ENCODE data around the gene IGLL1.
"Not testable (repeated sequence)": the region's sequence is repeated elsewhere in the genome, so short reads cannot be mapped to it uniquely, and the experiment has no call there.

Gene IGLL1

DNA sequence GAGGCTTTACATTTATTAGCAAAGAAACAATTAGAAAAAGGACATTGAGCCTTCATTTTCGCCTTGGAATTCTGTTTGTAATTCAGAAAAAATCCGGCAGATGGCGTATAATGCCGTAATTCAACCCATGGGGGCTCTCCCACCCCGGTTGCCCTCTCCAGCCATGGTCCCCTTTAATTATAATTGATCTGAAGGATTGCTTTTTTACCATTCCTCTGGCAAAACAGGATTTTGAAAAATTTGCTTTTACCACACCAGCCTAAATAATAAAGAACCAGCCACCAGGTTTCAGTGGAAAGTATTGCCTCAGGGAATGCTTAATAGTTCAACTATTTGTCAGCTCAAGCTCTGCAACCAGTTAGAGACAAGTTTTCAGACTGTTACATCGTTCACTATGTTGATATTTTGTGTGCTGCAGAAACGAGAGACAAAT, 38.2 kb downstream of the IGLL1 start:
- not testable (repeated sequence) for H3K9me3 ChIP-seq (ENCODE audit: control insufficient read depth, insufficient read depth, low read length); H3K27me3 ChIP-seq (ENCODE audit: control insufficient read depth, insufficient read depth, low read length); H3K4me3 ChIP-seq (ENCODE audit: low read length); H3K4me1 ChIP-seq (ENCODE audit: control insufficient read depth, insufficient read depth, low read length); H3K36me3 ChIP-seq (ENCODE audit: control insufficient read depth, insufficient read depth, low read length); H3K27ac ChIP-seq (ENCODE audit: low read length); DNase-seq (ENCODE audit: low read depth, low spot score)
- no CpG with 5 or more reads among the region's 7 CpGs for WGBS (ENCODE audit: insufficient coverage, insufficient read length)

DNA sequence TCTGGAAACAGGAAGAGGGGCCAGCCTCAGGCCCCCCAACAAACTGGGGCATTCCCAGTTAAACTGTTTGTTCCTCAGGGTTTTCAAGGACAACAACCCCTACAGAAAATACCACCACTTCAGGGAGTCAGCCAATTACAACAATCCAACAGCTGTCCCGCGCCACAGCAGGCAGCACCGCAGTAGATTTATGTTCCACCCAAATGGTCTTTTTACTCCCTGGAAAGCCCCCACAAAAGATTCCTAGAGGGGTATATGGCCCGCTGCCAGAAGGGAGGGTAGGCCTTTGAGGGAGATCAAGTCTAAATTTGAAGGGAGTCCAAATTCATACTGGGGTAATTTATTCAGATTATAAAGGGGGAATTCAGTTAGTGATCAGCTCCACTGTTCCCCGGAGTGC, 39.3 kb downstream of the IGLL1 start:
- not testable (repeated sequence) for DNase-seq (ENCODE audit: low read depth, low spot score); H3K4me1 ChIP-seq (ENCODE audit: control insufficient read depth, insufficient read depth, low read length); H3K9me3 ChIP-seq (ENCODE audit: control insufficient read depth, insufficient read depth, low read length); H3K4me3 ChIP-seq (ENCODE audit: low read length); H3K27ac ChIP-seq (ENCODE audit: low read length); H3K36me3 ChIP-seq (ENCODE audit: control insufficient read depth, insufficient read depth, low read length); H3K27me3 ChIP-seq (ENCODE audit: control insufficient read depth, insufficient read depth, low read length)
- no CpG with 5 or more reads among the region's 5 CpGs for WGBS (ENCODE audit: insufficient coverage, insufficient read length)

DNA sequence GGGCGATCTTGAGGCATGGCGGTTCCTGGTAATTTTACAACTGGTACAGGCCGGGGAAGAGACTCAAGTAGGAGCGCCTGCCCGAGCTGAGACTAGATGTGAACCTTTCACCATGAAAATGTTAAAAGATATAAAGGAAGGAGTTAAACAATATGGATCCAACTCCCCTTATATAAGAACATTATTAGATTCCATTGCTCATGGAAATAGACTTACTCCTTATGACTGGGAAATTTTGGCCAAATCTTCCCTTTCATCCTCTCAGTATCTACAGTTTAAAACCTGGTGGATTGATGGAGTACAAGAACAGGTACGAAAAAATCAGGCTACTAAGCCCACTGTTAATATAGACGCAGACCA, 40.3 kb downstream of the IGLL1 start:
- not testable (repeated sequence) for H3K4me3 ChIP-seq (ENCODE audit: low read length); DNase-seq (ENCODE audit: low read depth, low spot score); H3K36me3 ChIP-seq (ENCODE audit: control insufficient read depth, insufficient read depth, low read length); H3K4me1 ChIP-seq (ENCODE audit: control insufficient read depth, insufficient read depth, low read length); H3K9me3 ChIP-seq (ENCODE audit: control insufficient read depth, insufficient read depth, low read length); H3K27me3 ChIP-seq (ENCODE audit: control insufficient read depth, insufficient read depth, low read length); H3K27ac ChIP-seq (ENCODE audit: low read length)
- no CpG with 5 or more reads among the region's 7 CpGs for WGBS (ENCODE audit: insufficient coverage, insufficient read length)

DNA sequence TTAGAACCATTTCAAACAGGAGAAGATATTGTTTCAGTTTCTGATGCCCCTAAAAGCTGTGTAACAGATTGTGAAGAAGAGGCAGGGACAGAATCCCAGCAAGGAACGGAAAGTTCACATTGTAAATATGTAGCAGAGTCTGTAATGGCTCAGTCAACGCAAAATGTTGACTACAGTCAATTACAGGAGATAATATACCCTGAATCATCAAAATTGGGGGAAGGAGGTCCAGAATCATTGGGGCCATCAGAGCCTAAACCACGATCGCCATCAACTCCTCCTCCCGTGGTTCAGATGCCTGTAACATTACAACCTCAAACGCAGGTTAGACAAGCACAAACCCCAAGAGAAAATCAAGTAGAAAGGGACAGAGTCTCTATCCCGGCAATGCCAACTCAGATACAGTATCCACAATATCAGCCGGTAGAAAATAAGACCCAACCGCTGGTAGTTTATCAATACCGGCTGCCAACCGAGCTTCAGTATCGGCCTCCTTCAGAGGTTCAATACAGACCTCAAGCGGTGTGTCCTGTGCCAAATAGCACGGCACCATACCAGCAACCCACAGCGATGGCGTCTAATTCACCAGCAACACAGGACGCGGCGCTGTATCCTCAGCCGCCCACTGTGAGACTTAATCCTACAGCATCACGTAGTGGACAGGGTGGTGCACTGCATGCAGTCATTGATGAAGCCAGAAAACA, 40.8 kb downstream of the IGLL1 start:
- Histone ChIP-seq H3K27me3 (ENCODE audit: control insufficient read depth, insufficient read depth, low read length) (no peaks in the 10 kb centered on the region), H3K4me3 (ENCODE audit: low read length) (no peak overlapping the region), H3K27ac (ENCODE audit: low read length) (no peak overlapping the region), H3K9me3 (ENCODE audit: control insufficient read depth, insufficient read depth, low read length) (no peaks in the 10 kb centered on the region), H3K36me3 (ENCODE audit: control insufficient read depth, insufficient read depth, low read length) (no peaks in the 10 kb centered on the region), H3K4me1 (ENCODE audit: control insufficient read depth, insufficient read depth, low read length) (peaks cover 12% of the 10 kb centered on the region)
- WGBS (ENCODE audit: insufficient coverage, insufficient read length) = no CpG with 5 or more reads among the region's 21 CpGs
- DNase-seq (ENCODE audit: low read depth, low spot score) = no peak

DNA sequence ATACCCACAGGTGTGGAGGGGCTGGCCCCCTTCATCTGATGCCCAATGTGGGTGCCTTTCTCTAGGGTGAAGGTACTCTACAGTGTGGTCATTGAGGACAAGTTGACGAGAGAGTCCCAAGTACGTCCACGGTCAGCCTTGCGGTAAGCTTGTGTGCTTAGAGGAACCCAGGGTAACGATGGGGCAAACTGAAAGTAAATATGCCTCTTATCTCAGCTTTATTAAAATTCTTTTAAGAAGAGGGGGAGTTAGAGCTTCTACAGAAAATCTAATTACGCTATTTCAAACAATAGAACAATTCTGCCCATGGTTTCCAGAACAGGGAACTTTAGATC, 41.4 kb downstream of the IGLL1 start:
- not testable (repeated sequence) for H3K27me3 ChIP-seq (ENCODE audit: control insufficient read depth, insufficient read depth, low read length); H3K4me3 ChIP-seq (ENCODE audit: low read length); H3K27ac ChIP-seq (ENCODE audit: low read length); DNase-seq (ENCODE audit: low read depth, low spot score); H3K9me3 ChIP-seq (ENCODE audit: control insufficient read depth, insufficient read depth, low read length); H3K36me3 ChIP-seq (ENCODE audit: control insufficient read depth, insufficient read depth, low read length)
- H3K4me1 ChIP-seq (ENCODE audit: control insufficient read depth, insufficient read depth, low read length) = peaks cover 13% of the 10 kb centered on the region
- WGBS (ENCODE audit: insufficient coverage, insufficient read length) = no CpG with 5 or more reads among the region's 6 CpGs

DNA sequence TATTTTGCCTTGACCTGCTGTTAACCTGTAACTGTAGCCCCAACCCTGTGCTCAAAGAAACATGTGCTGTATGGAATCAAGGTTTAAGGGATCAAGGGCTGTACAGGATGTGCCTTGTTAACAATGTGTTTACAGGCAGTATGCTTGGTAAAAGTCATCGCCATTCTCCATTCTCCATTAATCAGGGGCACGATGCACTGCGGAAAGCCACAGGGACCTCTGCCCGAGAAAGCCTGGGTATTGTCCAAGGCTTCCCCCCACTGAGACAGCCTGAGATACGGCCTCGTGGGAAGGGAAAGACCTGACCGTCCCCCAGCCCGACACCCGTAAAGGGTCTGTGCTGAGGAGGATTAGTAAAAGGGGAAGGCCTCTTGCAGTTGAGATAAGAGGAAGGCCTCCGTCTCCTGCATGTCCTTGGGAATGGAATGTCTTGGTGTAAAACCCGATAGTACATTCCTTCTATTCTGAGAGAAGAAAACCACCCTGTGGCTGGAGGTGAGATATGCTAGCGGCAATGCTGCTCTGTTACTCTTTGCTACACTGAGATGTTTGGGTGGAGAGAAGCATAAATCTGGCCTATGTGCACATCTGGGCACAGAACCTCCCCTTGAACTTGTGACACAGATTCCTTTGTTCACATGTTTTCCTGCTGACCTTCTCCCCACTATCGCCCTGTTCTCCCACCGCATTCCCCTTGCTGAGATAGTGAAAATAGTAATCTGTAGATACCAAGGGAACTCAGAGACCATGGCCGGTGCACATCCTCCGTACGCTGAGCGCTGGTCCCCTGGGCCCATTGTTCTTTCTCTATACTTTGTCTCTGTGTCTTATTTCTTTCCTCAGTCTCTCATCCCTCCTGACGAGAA, 42.0 kb downstream of the IGLL1 start:
- DNase-seq (ENCODE audit: low read depth, low spot score); H3K36me3 ChIP-seq (ENCODE audit: control insufficient read depth, insufficient read depth, low read length); H3K9me3 ChIP-seq (ENCODE audit: control insufficient read depth, insufficient read depth, low read length); H3K27me3 ChIP-seq (ENCODE audit: control insufficient read depth, insufficient read depth, low read length); H3K4me3 ChIP-seq (ENCODE audit: low read length); H3K27ac ChIP-seq (ENCODE audit: low read length): not testable (repeated sequence)
- WGBS (ENCODE audit: insufficient coverage, insufficient read length) = no CpG with 5 or more reads among the region's 19 CpGs
- peaks cover 15% of the 10 kb centered on the region for H3K4me1 ChIP-seq (ENCODE audit: control insufficient read depth, insufficient read depth, low read length)

DNA sequence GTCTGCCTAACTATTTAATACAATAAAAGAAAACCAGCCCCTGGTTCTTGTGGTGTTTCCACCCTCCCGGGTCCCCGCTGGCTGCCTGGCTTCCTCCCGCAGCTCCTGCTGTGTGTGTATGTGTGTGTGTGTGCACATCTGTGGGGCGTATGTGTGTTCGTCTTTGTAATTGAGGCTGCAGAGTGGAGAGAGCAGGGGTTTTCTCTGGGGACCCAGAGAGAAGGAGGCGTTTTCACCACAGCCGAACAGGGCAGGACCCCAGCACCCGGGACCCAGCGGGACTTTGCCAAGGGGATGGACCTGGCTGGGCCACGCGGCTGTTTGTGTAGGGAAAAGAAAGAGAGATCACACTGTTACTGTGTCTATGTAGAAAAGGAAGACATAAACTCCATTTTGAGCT, 42.7 kb downstream of the IGLL1 start:
- Histone ChIP-seq H3K4me1 (ENCODE audit: control insufficient read depth, insufficient read depth, low read length) (peaks cover 15% of the 10 kb centered on the region), H3K27ac (ENCODE audit: low read length) (no peak overlapping the region), H3K36me3 (ENCODE audit: control insufficient read depth, insufficient read depth, low read length) (no peaks in the 10 kb centered on the region), H3K4me3 (ENCODE audit: low read length) (no peak overlapping the region), H3K9me3 (ENCODE audit: control insufficient read depth, insufficient read depth, low read length) (no peaks in the 10 kb centered on the region), H3K27me3 (ENCODE audit: control insufficient read depth, insufficient read depth, low read length) (no peaks in the 10 kb centered on the region)
- WGBS (ENCODE audit: insufficient coverage, insufficient read length) = no CpG with 5 or more reads among the region's 11 CpGs
- no peak for DNase-seq (ENCODE audit: low read depth, low spot score)

DNA sequence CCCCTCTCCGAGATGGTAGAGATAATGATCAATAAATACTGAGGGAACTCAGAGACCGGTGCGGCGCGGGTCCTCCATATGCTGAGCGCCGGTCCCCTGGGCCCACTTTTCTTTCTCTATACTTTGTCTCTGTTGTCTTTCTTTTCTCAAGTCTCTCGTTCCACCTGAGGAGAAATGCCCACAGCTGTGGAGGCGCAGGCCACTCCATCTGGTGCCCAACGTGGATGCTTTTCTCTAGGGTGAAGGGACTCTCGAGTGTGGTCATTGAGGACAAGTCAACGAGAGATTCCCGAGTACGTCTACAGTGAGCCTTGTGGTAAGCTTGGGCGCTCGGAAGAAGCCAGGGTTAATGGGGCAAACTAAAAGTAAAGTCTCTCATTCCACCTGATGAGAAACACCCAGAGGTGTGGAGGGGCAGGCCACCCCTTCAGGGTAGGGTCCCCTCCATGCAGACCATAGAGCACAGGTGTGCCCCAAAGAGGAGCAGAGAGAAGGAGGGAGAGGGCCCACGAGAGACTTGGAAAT, 43.2 kb downstream of the IGLL1 start:
- Histone ChIP-seq H3K9me3 (ENCODE audit: control insufficient read depth, insufficient read depth, low read length) (no peaks in the 10 kb centered on the region), H3K4me3 (ENCODE audit: low read length) (no peak overlapping the region), H3K36me3 (ENCODE audit: control insufficient read depth, insufficient read depth, low read length) (no peaks in the 10 kb centered on the region), H3K4me1 (ENCODE audit: control insufficient read depth, insufficient read depth, low read length) (peaks cover 15% of the 10 kb centered on the region), H3K27me3 (ENCODE audit: control insufficient read depth, insufficient read depth, low read length) (no peaks in the 10 kb centered on the region), H3K27ac (ENCODE audit: low read length) (no peak overlapping the region)
- no peak for DNase-seq (ENCODE audit: low read depth, low spot score)
- whole genome bisulfite sequencing (ENCODE audit: insufficient coverage, insufficient read length) = no CpG with 5 or more reads among the region's 17 CpGs

DNA sequence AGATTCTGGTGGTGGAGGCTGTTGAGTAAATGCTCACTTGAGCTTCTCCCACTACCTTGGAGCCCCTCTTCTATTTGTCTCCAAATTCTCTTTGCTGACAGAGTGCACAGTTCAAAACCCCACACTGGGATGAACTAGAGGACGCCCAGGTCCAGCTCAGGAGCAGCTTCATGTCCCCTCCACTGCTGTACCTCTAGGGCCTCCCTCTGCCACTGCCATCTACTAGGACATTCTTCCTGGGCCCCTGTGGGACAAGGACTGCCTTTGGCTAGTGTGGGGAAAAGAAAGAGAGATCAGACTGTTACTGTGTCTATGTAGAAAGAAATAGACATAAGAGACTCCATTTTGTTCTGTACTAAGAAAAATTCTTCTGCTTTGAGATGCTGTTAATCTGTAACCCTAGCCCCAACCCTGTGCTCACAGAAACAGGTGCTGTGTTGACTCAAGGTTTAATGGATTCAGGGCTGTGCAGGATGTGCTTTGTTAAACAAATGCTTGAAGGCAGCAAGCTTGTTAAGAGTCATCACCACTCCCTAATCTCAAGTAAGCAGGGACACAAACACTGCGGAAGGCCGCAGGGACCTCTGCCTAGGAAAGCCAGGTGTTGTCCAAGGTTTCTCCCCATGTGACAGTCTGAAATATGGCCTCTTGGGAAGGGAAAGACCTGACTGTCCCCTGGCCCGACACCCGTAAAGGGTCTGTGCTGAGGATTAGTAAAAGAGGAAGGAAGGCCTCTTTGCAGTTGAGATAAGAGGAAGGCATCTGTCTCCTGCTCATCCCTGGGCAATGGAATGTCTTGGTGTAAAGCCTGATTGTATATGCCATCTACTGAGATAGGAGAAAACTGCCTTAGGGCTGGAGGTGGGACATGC, 44.1 kb downstream of the IGLL1 start:
- not testable (repeated sequence) for H3K36me3 ChIP-seq (ENCODE audit: control insufficient read depth, insufficient read depth, low read length); H3K27ac ChIP-seq (ENCODE audit: low read length); DNase-seq (ENCODE audit: low read depth, low spot score); H3K4me3 ChIP-seq (ENCODE audit: low read length); H3K27me3 ChIP-seq (ENCODE audit: control insufficient read depth, insufficient read depth, low read length); H3K9me3 ChIP-seq (ENCODE audit: control insufficient read depth, insufficient read depth, low read length)
- WGBS (ENCODE audit: insufficient coverage, insufficient read length) = no CpG with 5 or more reads among the region's 5 CpGs
- peaks cover 18% of the 10 kb centered on the region for H3K4me1 ChIP-seq (ENCODE audit: control insufficient read depth, insufficient read depth, low read length)
